Tibial artery (tissue), 4 donors: Measurements from ENCODE around the gene BLNK.

ENCODE experiments used
- DNase-seq, 2 donors: peaks; one replicate each; pipeline ENCODE4 v3.0.0-alpha.2; 2019
- H3K27ac ChIP-seq, 2 donors: fragments of 200-600 bp; sonication (generic) in 1 of 2; 1 replicate in 1 of 2; 2 replicates in 1 of 2; pipeline ENCODE4 v1.5.1; 2018 to 2019; ENCODE audit warnings: mild to moderate bottlenecking in 1 of 2
- H3K27me3 ChIP-seq, 2 donors: fragments of 200-600 bp; sonication (generic) in 1 of 2; one replicate each; pipeline versions ENCODE4 v1.5.1 to v1.6.0; 2016 to 2019
- H3K36me3 ChIP-seq, 3 donors: fragments of 200-600 bp; sonication (generic) in 2 of 3; one replicate each; pipeline ENCODE4 v1.5.1; 2016 to 2019; ENCODE audit warnings: mild to moderate bottlenecking in 2 of 3
- H3K4me1 ChIP-seq, 4 donors: fragments of 200-600 bp; sonication (generic) in 2 of 4; 1 replicate in 3 of 4; 2 replicates in 1 of 4; pipeline ENCODE4 v1.5.1; 2016 to 2019
- H3K4me3 ChIP-seq, 2 donors: fragments of 200-600 bp; sonication (generic) in 1 of 2; 1 replicate in 1 of 2; 2 replicates in 1 of 2; pipeline ENCODE4 v1.5.1; 2018 to 2019; ENCODE audit warnings: mild to moderate bottlenecking in 2 of 2
- H3K9me3 ChIP-seq, 3 donors: fragments of 200-600 bp; sonication (generic) in 1 of 3; one replicate each; pipeline ENCODE4 v1.5.1; 2016 to 2019
- intact Hi-C: fragments of 100-400 bp; cut with DNase I; formaldehyde crosslinking; loops from one replicate; pipeline ENCODE4 v1.15.0; 2023; ENCODE audit warnings: low total_unique reads
- TF ChIP-seq, protein P1 (sequence below), 2 experiments: fragments of 200-600 bp in 1 of 2; fragments of 450-650 bp in 1 of 2; IDR thresholded peaks; one replicate each; pipeline ENCODE4 v1.5.1; 2017 to 2019; ENCODE audit warnings: antibody characterized with exemption in 2 of 2, mild to moderate bottlenecking in 1 of 2, moderate library complexity in 1 of 2

Gene BLNK

DNA sequence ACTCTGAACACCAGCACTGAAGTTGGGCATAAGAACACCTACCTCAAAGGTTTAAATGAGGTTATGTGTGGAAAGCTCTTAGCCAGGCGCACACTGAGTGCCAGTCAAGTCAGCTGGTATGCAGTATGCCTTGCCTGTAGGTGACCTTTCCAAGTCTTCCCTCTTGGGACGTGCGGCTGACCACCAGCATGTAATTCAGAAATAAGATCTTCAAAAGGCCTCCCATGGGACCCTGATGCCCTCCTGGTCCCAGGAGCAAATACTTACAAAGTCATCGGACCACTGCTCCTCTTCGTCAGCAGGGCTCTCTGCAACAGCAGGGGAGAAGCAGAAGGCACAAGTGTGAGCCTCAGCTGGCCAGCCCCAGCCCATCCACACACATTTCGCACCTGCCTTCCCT is 40.8 kb downstream of the BLNK start:
- no peaks in the 10 kb centered on the region for H3K9me3 ChIP-seq
- intact Hi-C loops = no loop called here
- no peak for DNase-seq

DNA sequence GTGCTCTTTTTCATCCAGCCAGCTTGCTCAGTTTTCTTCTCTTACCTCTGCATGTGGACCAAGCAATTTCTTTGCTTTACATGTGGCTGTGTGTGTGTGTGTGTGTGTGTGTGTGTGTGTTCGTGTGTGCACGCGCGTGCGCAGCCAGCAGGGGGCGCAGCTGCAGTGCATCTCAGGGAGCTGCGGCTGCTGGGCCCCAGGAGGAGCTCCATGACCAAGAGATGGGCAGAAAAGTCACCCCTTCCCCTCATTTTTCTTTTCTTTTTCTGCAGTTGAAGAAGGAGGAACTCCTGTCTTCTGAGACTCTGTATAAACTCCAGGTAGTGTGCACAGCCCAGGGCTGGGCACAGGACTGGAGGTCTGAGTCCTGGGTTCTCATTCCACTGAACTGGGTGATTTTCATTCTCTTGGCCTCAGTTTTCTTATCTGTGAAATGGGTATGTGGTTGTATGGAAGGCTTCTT is 41.8 kb downstream of the BLNK start:
- TF ChIP-seq, protein P1, sequence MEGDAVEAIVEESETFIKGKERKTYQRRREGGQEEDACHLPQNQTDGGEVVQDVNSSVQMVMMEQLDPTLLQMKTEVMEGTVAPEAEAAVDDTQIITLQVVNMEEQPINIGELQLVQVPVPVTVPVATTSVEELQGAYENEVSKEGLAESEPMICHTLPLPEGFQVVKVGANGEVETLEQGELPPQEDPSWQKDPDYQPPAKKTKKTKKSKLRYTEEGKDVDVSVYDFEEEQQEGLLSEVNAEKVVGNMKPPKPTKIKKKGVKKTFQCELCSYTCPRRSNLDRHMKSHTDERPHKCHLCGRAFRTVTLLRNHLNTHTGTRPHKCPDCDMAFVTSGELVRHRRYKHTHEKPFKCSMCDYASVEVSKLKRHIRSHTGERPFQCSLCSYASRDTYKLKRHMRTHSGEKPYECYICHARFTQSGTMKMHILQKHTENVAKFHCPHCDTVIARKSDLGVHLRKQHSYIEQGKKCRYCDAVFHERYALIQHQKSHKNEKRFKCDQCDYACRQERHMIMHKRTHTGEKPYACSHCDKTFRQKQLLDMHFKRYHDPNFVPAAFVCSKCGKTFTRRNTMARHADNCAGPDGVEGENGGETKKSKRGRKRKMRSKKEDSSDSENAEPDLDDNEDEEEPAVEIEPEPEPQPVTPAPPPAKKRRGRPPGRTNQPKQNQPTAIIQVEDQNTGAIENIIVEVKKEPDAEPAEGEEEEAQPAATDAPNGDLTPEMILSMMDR (IDR thresholded peaks at IDR 0.05) = peak; percentile 77 to 95
- Histone ChIP-seq H3K27me3 (no peaks in the 10 kb centered on the region), H3K36me3 (no peaks in the 10 kb centered on the region), H3K4me1 (no peaks in the 10 kb centered on the region), H3K9me3 (no peaks in the 10 kb centered on the region), H3K4me3 (no peak overlapping the region), H3K27ac (no peak overlapping the region)
- intact Hi-C loops = loop anchor here (2.0 kb wide), 1 partner anchor 63 kb away; no protein-coding TSS in a partner anchor
- peak in 1 of 2 donors; percentile 77 for DNase-seq

More for the DNA sequence above, 40.8 kb downstream of the BLNK start:
- Histone ChIP-seq H3K36me3 (no peaks in the 10 kb centered on the region), H3K4me1 (no peaks in the 10 kb centered on the region), H3K27me3 (no peaks in the 10 kb centered on the region), H3K27ac (no peak overlapping the region), H3K4me3 (no peak overlapping the region)
- TF ChIP-seq, protein P1 (IDR thresholded peaks at IDR 0.05) = no peak

DNA sequence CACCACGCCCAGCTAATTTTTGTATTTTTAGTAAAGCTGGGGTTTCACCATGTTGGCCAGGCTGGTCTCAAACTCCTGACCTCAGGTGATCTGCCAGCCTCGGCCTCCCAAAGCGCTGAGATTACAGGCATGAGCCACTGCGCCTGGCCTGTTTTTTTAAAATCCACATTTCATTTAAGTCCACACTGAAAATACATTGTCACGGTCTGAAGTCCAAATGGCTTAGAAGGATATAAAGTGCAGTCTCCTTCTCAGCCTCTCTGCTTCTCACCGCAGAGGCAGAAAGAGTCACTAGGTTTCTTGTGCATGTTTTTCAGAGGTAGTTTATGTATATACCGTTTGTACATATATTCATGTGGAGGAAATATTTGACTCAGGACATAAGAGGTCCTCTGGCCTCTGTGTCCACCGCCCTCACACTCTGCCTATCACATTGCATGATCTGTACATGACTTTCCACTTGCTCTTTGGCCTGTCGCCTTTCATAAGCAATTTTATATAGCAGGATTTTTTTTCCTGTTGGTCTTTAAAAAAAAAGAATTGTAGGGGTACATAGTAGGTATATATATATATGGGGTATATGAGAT is 42.9 kb downstream of the BLNK start:
- H3K36me3 ChIP-seq = no peaks in the 10 kb centered on the region
- no peak overlapping the region for H3K4me3 ChIP-seq
- no peaks in the 10 kb centered on the region for H3K9me3 ChIP-seq
- no peak overlapping the region for H3K27ac ChIP-seq
- no peaks in the 10 kb centered on the region for H3K4me1 ChIP-seq
- TF ChIP-seq, protein P1 (IDR thresholded peaks at IDR 0.05) = no peak
- H3K27me3 ChIP-seq = no peaks in the 10 kb centered on the region
- intact Hi-C loops = loop anchor here (2.0 kb wide), 1 partner anchor 64 kb away; no protein-coding TSS in a partner anchor
- no peak for DNase-seq

DNA sequence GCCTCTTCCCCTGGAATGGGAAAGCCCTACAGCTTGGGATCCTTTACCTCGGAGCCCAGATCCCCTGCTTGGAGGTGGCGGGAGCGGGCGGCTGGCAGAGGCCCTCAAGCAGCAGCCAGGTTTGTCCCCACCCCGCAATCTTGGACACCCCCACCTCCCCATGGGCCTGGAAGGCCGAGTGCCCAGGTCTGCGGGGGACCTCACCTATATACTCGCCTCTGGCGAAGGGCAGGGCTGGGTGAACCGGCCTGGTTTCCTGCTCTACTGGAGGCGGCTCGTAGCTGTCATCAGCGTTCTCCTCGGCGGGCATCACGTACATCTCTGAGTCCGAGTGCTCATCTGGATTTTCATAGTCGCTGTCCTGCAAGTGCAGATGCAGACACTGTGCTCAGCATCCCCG is 44.2 kb downstream of the BLNK start:
- intact Hi-C loops = no loop called here
- H3K27ac ChIP-seq = no peak overlapping the region

DNA sequence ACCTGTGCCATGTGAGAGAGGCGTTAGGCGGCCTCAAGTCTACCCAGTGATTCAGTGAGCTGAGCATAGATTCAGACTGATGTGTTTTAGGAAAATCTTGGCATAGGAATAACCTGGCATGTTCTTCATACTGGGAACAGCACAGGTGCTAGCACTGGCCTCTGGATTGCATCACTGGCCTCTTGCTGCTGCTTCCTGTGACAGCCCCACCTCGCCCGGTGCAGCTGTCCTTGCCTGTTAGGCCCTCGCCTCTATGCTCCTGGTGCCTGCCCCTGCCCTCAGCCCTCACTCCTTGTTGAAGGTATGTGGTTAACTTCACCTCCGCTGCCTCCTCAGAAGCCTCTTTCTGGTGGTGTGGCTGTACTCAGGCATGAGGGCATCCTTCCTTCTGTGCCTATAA is 46.2 kb downstream of the BLNK start:
- H3K36me3 ChIP-seq = no peaks in the 10 kb centered on the region
- no peak overlapping the region for H3K27ac ChIP-seq
- TF ChIP-seq, protein P1 (IDR thresholded peaks at IDR 0.05) = no peak
- no peaks in the 10 kb centered on the region for H3K4me1 ChIP-seq
- no peak for DNase-seq
- no peak overlapping the region for H3K4me3 ChIP-seq
- H3K27me3 ChIP-seq = no peaks in the 10 kb centered on the region
- intact Hi-C loops = no loop called here
- no peaks in the 10 kb centered on the region for H3K9me3 ChIP-seq

More for the DNA sequence above, 44.2 kb downstream of the BLNK start:
- H3K36me3 ChIP-seq = no peaks in the 10 kb centered on the region
- TF ChIP-seq, protein P1 (IDR thresholded peaks at IDR 0.05) = no peak
- H3K4me3 ChIP-seq = no peak overlapping the region
- H3K27me3 ChIP-seq = no peaks in the 10 kb centered on the region
- no peaks in the 10 kb centered on the region for H3K9me3 ChIP-seq
- no peak for DNase-seq
- H3K4me1 ChIP-seq = no peaks in the 10 kb centered on the region
